Large intestine (tissue), 12 donors: ENCODE data around the gene CPT1A. TPM values are rescaled to one million over a fixed set of nuclear protein-coding genes. Genes with fewer than 3 reads are reported as not detected.
"Not testable (repeated sequence)": the region's sequence is repeated elsewhere in the genome, so short reads cannot be mapped to it uniquely, and the experiment has no call there.

Experiments used
- DNase-seq, 2 donors: peaks; one replicate each; pipeline versions ENCODE4 v3.0.0 to v3.0.0-alpha.2; 2013
- H3K27ac ChIP-seq: one replicate; pipeline ENCODE4 v1.5.1; 2013; ENCODE audit warnings: low read length
- H3K27me3 ChIP-seq: 2 replicates; pipeline ENCODE4 v1.6.1; 2013; ENCODE audit warnings: low read length; ENCODE audit not compliant: control insufficient read depth, insufficient read depth
- H3K36me3 ChIP-seq: 2 replicates; pipeline ENCODE4 v1.6.1; 2013; ENCODE audit warnings: low read length; ENCODE audit not compliant: control insufficient read depth, insufficient read depth
- H3K4me1 ChIP-seq: one replicate; pipeline ENCODE4 v1.6.1; 2013; ENCODE audit warnings: low read length; ENCODE audit not compliant: control insufficient read depth, insufficient read depth
- H3K4me3 ChIP-seq: one replicate; pipeline ENCODE4 v1.5.1; 2013; ENCODE audit warnings: low read length
- H3K9me3 ChIP-seq: one replicate; pipeline ENCODE4 v1.6.1; 2013; ENCODE audit warnings: mild to moderate bottlenecking, low read depth, low read length, moderate library complexity; ENCODE audit not compliant: control insufficient read depth
- WGBS: methylation state at CpG from one replicate; pipeline ENCODE4 v1.1.5; 2013; ENCODE audit warnings: low lambda C conversion rate; ENCODE audit not compliant: insufficient coverage; 5-methylcytosine and 5-hydroxymethylcytosine counted together
- long read RNA-seq, 11 donors: transcript quantifications; one replicate each; lab custom pipeline, GENCODE V29; 2026
- polyA plus RNA-seq: library from polyadenylated mRNA; unstranded; fragments of 120-200 nt; gene quantifications from one replicate; pipeline ENCODE4 v1.2.1, GENCODE V29; 2013

The CPT1A gene
- 41.5 TPM for polyA plus RNA-seq
- long read RNA-seq, donor 1: 0 reads
- long read RNA-seq, donor 2, full-length matches to known transcripts: 4 of 4 reads
- long read RNA-seq, donor 2, partial matches to known transcripts: 0 of 4 reads
- long read RNA-seq, donor 2, other reads (novel, unspliced or antisense): 0 of 4 reads
- long read RNA-seq, donor 3: 0 reads
- long read RNA-seq, donor 4, full-length matches to known transcripts: 1 of 1 reads
- long read RNA-seq, donor 4, partial matches to known transcripts: 0 of 1 reads
- long read RNA-seq, donor 4, other reads (novel, unspliced or antisense): 0 of 1 reads
- long read RNA-seq, donor 5: 0 reads
- long read RNA-seq, donor 6, full-length matches to known transcripts: 4 of 4 reads
- long read RNA-seq, donor 6, partial matches to known transcripts: 0 of 4 reads
- long read RNA-seq, donor 6, other reads (novel, unspliced or antisense): 0 of 4 reads
- long read RNA-seq, donor 7: 0 reads
- long read RNA-seq, donor 8, full-length matches to known transcripts: 1 of 1 reads
- long read RNA-seq, donor 8, partial matches to known transcripts: 0 of 1 reads
- long read RNA-seq, donor 8, other reads (novel, unspliced or antisense): 0 of 1 reads
- long read RNA-seq, donor 9, full-length matches to known transcripts: 3 of 3 reads
- long read RNA-seq, donor 9, partial matches to known transcripts: 0 of 3 reads
- long read RNA-seq, donor 9, other reads (novel, unspliced or antisense): 0 of 3 reads
- long read RNA-seq, donor 10, full-length matches to known transcripts: 1 of 1 reads
- long read RNA-seq, donor 10, partial matches to known transcripts: 0 of 1 reads
- long read RNA-seq, donor 10, other reads (novel, unspliced or antisense): 0 of 1 reads
- long read RNA-seq, donor 11, full-length matches to known transcripts: 3 of 3 reads
- long read RNA-seq, donor 11, partial matches to known transcripts: 0 of 3 reads
- long read RNA-seq, donor 11, other reads (novel, unspliced or antisense): 0 of 3 reads

- H3K9me3 ChIP-seq: no peaks in the 10 kb centered on the region
- no CpG with 5 or more reads among the region's 82 CpGs for WGBS
Observed at GRCh38 chr11:68841718-68842426, at the start of gene CPT1A. Gene CPT1A (minus strand): TSS chr11:68841916. CDS start chr11:68815474, 26,442 bp downstream.

DNA sequence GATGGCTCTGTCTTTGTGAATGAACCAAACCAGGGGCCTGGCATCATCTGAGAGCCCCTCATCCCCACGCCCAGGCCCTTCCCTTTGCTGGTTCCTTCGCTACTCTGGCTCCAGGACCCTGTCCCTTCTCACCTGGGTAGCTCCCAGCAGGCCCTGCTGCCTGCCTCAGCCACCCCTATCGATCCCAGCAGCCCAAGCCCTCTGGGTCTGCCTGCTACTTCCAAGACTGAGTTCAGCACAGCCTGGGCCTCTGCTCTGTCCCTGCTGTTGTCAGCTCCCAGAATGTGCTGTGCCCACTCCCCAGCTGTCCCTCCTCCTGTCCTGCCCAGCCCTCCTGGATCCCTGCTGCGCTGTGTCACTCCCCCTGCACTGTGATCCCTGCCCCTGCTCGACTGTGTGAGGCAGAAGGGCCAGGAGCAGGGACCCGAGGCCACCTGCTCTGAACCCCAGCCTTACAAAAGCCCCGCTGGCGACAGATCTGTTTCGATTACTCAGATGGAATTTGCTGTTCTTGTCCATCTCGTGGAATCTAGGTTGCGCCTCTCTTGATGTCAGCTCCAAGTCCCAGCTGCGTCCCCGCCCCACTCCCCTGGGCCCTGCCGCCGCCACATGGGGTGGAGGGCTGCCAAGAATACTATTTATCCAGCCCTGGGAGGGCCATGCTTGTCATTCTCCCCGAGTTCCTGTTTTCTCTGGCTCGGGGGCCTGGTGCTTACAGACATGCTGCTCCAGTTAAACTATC, 48.9 kb upstream of the CPT1A start:
- H3K27ac ChIP-seq: peak overlapping the region; percentile 23
- H3K36me3 ChIP-seq: peaks cover 39% of the 10 kb centered on the region
- H3K4me3 ChIP-seq: no peak overlapping the region
- H3K9me3 ChIP-seq: no peaks in the 10 kb centered on the region
- H3K27me3 ChIP-seq: no peaks in the 10 kb centered on the region
- peak in 1 of 2 donors; percentile 30 for DNase-seq
- no CpG with 5 or more reads among the region's 17 CpGs for WGBS
- H3K4me1 ChIP-seq: peaks cover 3% of the 10 kb centered on the region

More at GRCh38 chr11:68841718-68842426, at the start of gene CPT1A:
- H3K4me3 ChIP-seq: peak within 1 kb of the TSS; percentile 64
- H3K27ac ChIP-seq: peak within 1 kb of the TSS; percentile 92
- DNase-seq: peak; percentile 70 to 85
- H3K4me1 ChIP-seq: peaks cover 47% of the 10 kb centered on the region
- H3K36me3 ChIP-seq: no peaks in the 10 kb centered on the region
- H3K27me3 ChIP-seq: peaks cover 20% of the 10 kb centered on the region

GRCh38 chr11:68889948-68890446, 48.3 kb upstream of the CPT1A start:
- Histone ChIP-seq H3K4me1 (peaks cover 3% of the 10 kb centered on the region), H3K27ac (no peak overlapping the region), H3K36me3 (peaks cover 36% of the 10 kb centered on the region), H3K9me3 (no peaks in the 10 kb centered on the region), H3K27me3 (no peaks in the 10 kb centered on the region), H3K4me3 (no peak overlapping the region)
- WGBS: no CpG with 5 or more reads among the region's 18 CpGs
- peak in 1 of 2 donors; percentile 27 for DNase-seq

- not testable (repeated sequence) for H3K36me3 ChIP-seq, H3K27me3 ChIP-seq, H3K4me3 ChIP-seq, DNase-seq, H3K9me3 ChIP-seq, H3K27ac ChIP-seq, H3K4me1 ChIP-seq
- WGBS: 60% methylated on average over 1 of the region's 15 CpGs
Observed at GRCh38 chr11:68884827-68885226, 43.1 kb upstream of the CPT1A start.

DNA sequence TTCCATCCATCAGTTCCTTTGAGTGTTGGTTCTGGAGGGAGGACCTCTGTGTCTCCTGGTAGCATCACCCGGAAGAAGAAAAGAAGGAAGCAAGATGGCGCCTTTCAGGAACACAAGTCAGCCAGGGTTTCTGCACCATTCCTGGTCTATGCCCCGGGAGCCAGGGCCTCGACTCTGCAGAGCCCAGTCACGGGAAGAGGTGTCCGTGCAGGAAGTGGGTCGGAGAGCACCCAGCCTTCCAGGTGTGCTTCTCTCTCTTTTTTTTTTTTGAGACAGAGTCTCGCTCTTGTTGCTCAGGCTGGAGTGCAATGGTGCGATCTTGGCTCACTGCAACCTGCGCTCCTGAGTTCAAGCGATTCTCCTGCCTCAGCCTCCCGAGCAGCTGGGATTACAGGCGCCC, 40.7 kb upstream of the CPT1A start:
- DNase-seq: no peak
- H3K4me1 ChIP-seq: peaks cover 5% of the 10 kb centered on the region
- WGBS: no CpG with 5 or more reads among the region's 13 CpGs
- H3K4me3 ChIP-seq: no peak overlapping the region
- no peaks in the 10 kb centered on the region for H3K27me3 ChIP-seq
- H3K27ac ChIP-seq: no peak overlapping the region
- H3K9me3 ChIP-seq: no peaks in the 10 kb centered on the region
- H3K36me3 ChIP-seq: no peaks in the 10 kb centered on the region

GRCh38 chr11:68881320-68881719, 39.6 kb upstream of the CPT1A start:
- Histone ChIP-seq H3K4me3 (no peak overlapping the region), H3K9me3 (no peaks in the 10 kb centered on the region), H3K36me3 (no peaks in the 10 kb centered on the region), H3K27me3 (no peaks in the 10 kb centered on the region), H3K4me1 (peaks cover 14% of the 10 kb centered on the region), H3K27ac (no peak overlapping the region)
- DNase-seq: no peak
- no CpG with 5 or more reads among the region's 2 CpGs for WGBS

DNA sequence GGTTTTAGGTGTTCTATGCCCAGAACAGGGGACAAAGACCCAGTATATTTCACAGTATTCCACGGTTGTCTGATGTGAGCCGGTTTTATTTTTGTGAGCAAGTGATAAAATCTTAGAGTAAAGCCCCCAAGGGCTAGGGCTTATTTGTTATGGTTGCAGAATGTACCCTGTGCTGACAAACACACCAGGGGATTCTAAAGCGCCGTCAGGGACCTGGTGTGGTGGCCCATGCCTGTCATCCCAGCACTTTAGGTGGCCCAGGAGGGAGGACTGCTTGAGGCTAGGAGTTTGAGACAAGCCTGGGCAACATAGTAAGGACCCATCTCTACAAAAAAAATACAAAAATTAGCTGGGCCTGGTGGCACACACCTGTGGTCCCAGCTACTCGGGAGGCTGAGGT, 39.1 kb upstream of the CPT1A start:
- Histone ChIP-seq H3K4me1 (peaks cover 14% of the 10 kb centered on the region), H3K27ac (no peak overlapping the region), H3K9me3 (no peaks in the 10 kb centered on the region), H3K27me3 (no peaks in the 10 kb centered on the region), H3K36me3 (no peaks in the 10 kb centered on the region), H3K4me3 (no peak overlapping the region)
- no peak for DNase-seq
- no CpG with 5 or more reads among the region's 5 CpGs for WGBS

DNA sequence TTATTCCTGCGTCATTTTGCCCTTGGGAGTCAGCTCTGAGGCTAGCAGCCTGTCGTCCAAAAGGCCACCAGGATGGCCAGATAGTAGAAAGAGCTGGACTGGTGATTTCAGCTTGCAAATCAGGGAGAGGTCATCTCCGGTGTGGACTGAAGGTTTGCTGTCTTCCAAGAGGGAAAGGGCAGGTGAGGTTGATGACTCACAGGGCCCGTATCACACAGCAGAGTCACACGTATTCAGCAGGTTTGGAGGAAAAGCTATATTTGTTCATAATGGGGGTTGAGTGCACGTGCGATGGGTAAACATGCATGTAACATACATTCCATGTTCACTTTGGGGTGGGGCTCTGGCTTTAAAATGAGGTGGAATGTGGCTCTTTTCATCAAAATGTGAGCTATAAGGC, 36.3 kb upstream of the CPT1A start:
- Histone ChIP-seq H3K4me1 (peaks cover 14% of the 10 kb centered on the region), H3K27me3 (no peaks in the 10 kb centered on the region), H3K4me3 (no peak overlapping the region), H3K27ac (peak overlapping the region; percentile 76), H3K36me3 (no peaks in the 10 kb centered on the region), H3K9me3 (no peaks in the 10 kb centered on the region)
- 50% methylated on average over 2 of the region's 7 CpGs for WGBS
- peak; percentile 83 for DNase-seq

GRCh38 chr11:68872216-68873003, 30.7 kb upstream of the CPT1A start:
- peaks cover 9% of the 10 kb centered on the region for H3K4me1 ChIP-seq
- no peak overlapping the region for H3K27ac ChIP-seq
- no peaks in the 10 kb centered on the region for H3K9me3 ChIP-seq
- no peaks in the 10 kb centered on the region for H3K36me3 ChIP-seq
- 60% methylated on average over 1 of the region's 12 CpGs for WGBS
- no peak for DNase-seq
- H3K27me3 ChIP-seq: no peaks in the 10 kb centered on the region
- no peak overlapping the region for H3K4me3 ChIP-seq
